ENCODE data around the gene CYP2A7.

- no peak for TF ChIP-seq ZNF302 (CRISPR knock-in tag; IDR thresholded peaks at IDR 0.05)
- TF ChIP-seq POLR2A (IDR thresholded peaks at IDR 0.05; ENCODE audit: low read length) = no peak
- no peak for TF ChIP-seq MYC (IDR thresholded peaks at IDR 0.05; ENCODE audit: borderline replicate concordance, low read length)
- no peak for TF ChIP-seq EHMT2 (IDR thresholded peaks at IDR 0.05; ENCODE audit: low read depth)
- TF ChIP-seq EP300 (IDR thresholded peaks at IDR 0.05) = no peak
- TF ChIP-seq, protein P1, sequence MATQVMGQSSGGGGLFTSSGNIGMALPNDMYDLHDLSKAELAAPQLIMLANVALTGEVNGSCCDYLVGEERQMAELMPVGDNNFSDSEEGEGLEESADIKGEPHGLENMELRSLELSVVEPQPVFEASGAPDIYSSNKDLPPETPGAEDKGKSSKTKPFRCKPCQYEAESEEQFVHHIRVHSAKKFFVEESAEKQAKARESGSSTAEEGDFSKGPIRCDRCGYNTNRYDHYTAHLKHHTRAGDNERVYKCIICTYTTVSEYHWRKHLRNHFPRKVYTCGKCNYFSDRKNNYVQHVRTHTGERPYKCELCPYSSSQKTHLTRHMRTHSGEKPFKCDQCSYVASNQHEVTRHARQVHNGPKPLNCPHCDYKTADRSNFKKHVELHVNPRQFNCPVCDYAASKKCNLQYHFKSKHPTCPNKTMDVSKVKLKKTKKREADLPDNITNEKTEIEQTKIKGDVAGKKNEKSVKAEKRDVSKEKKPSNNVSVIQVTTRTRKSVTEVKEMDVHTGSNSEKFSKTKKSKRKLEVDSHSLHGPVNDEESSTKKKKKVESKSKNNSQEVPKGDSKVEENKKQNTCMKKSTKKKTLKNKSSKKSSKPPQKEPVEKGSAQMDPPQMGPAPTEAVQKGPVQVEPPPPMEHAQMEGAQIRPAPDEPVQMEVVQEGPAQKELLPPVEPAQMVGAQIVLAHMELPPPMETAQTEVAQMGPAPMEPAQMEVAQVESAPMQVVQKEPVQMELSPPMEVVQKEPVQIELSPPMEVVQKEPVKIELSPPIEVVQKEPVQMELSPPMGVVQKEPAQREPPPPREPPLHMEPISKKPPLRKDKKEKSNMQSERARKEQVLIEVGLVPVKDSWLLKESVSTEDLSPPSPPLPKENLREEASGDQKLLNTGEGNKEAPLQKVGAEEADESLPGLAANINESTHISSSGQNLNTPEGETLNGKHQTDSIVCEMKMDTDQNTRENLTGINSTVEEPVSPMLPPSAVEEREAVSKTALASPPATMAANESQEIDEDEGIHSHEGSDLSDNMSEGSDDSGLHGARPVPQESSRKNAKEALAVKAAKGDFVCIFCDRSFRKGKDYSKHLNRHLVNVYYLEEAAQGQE (IDR thresholded peaks at IDR 0.05) = no peak
- TF ChIP-seq, protein P2, sequence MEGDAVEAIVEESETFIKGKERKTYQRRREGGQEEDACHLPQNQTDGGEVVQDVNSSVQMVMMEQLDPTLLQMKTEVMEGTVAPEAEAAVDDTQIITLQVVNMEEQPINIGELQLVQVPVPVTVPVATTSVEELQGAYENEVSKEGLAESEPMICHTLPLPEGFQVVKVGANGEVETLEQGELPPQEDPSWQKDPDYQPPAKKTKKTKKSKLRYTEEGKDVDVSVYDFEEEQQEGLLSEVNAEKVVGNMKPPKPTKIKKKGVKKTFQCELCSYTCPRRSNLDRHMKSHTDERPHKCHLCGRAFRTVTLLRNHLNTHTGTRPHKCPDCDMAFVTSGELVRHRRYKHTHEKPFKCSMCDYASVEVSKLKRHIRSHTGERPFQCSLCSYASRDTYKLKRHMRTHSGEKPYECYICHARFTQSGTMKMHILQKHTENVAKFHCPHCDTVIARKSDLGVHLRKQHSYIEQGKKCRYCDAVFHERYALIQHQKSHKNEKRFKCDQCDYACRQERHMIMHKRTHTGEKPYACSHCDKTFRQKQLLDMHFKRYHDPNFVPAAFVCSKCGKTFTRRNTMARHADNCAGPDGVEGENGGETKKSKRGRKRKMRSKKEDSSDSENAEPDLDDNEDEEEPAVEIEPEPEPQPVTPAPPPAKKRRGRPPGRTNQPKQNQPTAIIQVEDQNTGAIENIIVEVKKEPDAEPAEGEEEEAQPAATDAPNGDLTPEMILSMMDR (IDR thresholded peaks at IDR 0.05) = no peak
- no peak for TF ChIP-seq NR3C1 (IDR thresholded peaks at IDR 0.05)
Measured at GRCh38 chr19:40893112-40893511, 11.1 kb upstream of the CYP2A7 start.
